OCI-LY3 (cell line): Measurements from ENCODE around the gene ZNF816.
A peak's percentile ranks its signal among the peaks of the same experiment; 100 is the strongest.
"Not testable (repeated sequence)": the region's sequence is repeated elsewhere in the genome, so short reads cannot be mapped to it uniquely, and the experiment has no call there.

ENCODE experiments used
- H2AFZ ChIP-seq: fragments of 200-600, 300-600 bp; shearing (Covaris generic); 2 replicates; pipeline ENCODE4 v1.6.0; 2014; ENCODE audit warnings: antibody characterized with exemption, low read depth, low read length
- H3K27ac ChIP-seq: fragments of 200-600, 300-600 bp; sonication (generic); 2 replicates; pipeline ENCODE4 v1.5.1; 2014; ENCODE audit warnings: mild to moderate bottlenecking, low read length, moderate library complexity, mixed read lengths
- H3K27me3 ChIP-seq: fragments of 200-600, 300-600 bp; sonication (generic); 2 replicates; pipeline ENCODE4 v1.6.1; 2014; ENCODE audit warnings: low read depth, low read length, mixed read lengths
- H3K36me3 ChIP-seq: fragments of 200-600, 300-600 bp; sonication (generic); replicated peaks from 2 replicates; pipeline ENCODE3; 2014; ENCODE audit warnings: low read depth, low read length, mixed read lengths
- H3K4me1 ChIP-seq: fragments of 300-600, 200-600 bp; sonication (generic); 2 replicates; pipeline ENCODE4 v1.6.1; 2014; ENCODE audit warnings: low read length, mixed read lengths
- H3K4me2 ChIP-seq: fragments of 200-600, 300-600 bp; sonication (generic); 2 replicates; pipeline ENCODE4 v1.6.1; 2014; ENCODE audit warnings: low read length, mixed read lengths
- H3K4me3 ChIP-seq: fragments of 300-600, 200-600 bp; sonication (generic); 2 replicates; pipeline ENCODE4 v1.5.1; 2014; ENCODE audit warnings: antibody characterized with exemption, mild to moderate bottlenecking, low read length, moderate library complexity
- H3K79me2 ChIP-seq: fragments of 300-600, 200-600 bp; shearing (Covaris generic); 2 replicates; pipeline ENCODE4 v1.6.1; 2014; ENCODE audit warnings: mild to moderate bottlenecking, low read length, mixed read lengths
- H3K9ac ChIP-seq: fragments of 300-600, 200-600 bp; shearing (Covaris generic); 2 replicates; pipeline ENCODE4 v1.6.0; 2014; ENCODE audit warnings: mild to moderate bottlenecking, low read length, moderate library complexity
- H3K9me3 ChIP-seq: fragments of 200-600, 300-600 bp; shearing (Covaris generic); 2 replicates; pipeline ENCODE4 v1.6.1; 2014; ENCODE audit warnings: low read length, mixed read lengths; ENCODE audit not compliant: insufficient read depth
- H4K20me1 ChIP-seq: fragments of 200-600, 300-600 bp; sonication (generic); 2 replicates; pipeline ENCODE4 v1.6.1; 2016; ENCODE audit warnings: low read length, mixed read lengths; ENCODE audit not compliant: insufficient read depth
- CTCF ChIP-seq: fragments of 200-600, 300-600 bp; sonication (generic); IDR thresholded peaks from 2 replicates; pipeline ENCODE4 v1.5.1; 2014; ENCODE audit warnings: antibody characterized with exemption, low read length, low read depth
- EZH2phosphoT487 ChIP-seq: fragments of 200-600 bp; shearing (Covaris generic); IDR thresholded peaks from 2 replicates; pipeline ENCODE4 v1.6.1; 2018; ENCODE audit warnings: antibody characterized with exemption, mixed run types, low read depth

The ZNF816 gene

DNA sequence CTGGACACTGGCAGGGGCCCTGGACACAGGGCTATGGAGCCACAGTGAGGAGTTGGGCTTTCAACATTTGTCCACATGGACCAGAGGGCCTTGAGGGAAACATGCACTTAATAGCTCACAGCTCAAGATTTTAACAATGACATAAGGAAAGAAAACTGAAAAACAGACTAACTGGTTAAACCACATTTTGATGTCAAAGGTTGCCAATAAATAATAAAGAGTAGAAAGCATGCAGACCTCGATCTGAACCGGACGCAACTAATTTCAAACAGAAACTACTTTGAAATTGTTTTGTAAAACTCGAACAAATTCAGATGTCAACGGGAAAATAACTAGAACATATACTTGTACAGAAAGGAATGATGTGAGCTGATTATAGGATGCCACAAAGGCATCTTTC is 23.9 kb downstream of the ZNF816 start:
- TF ChIP-seq CTCF: no peak
- TF ChIP-seq EZH2phosphoT487: no peak
- Histone ChIP-seq H3K27me3 (no peaks in the 10 kb centered on the region), H3K9me3 (no peaks in the 10 kb centered on the region), H3K4me1 (peaks cover 50% of the 10 kb centered on the region), H4K20me1 (no peaks in the 10 kb centered on the region), H3K9ac (no peak overlapping the region), H3K4me2 (no peak overlapping the region), H3K36me3 (peaks cover 42% of the 10 kb centered on the region), H3K4me3 (no peak overlapping the region), H2AFZ (no peak overlapping the region), H3K27ac (peak overlapping the region; percentile 23; the same call in 1 of the 2 replicates), H3K79me2 (peaks cover 82% of the 10 kb centered on the region)

DNA sequence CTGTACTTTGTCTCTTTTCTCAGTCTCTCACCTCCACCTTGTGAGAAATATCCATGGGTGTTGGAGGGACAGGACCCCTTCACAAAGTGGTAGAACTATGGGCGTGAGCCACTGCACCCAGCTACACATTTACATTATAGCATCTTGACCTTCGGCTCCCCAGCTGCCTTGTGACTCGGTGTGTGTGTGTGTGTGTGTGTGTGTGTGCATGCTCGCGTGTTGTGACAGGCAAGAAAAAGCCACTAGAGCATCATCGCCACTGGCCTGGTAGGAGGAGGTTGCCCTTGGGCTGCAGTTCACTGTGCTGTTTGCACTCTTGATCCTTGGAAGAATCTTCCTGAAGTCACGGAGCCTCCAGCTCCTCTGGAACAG is 25.7 kb downstream of the ZNF816 start:
- no peaks in the 10 kb centered on the region for H3K27me3 ChIP-seq
- H3K9ac ChIP-seq: peak overlapping the region; percentile 54; the same call in 1 of the 2 replicates
- no peaks in the 10 kb centered on the region for H4K20me1 ChIP-seq
- H3K36me3 ChIP-seq: peaks cover 50% of the 10 kb centered on the region
- H2AFZ ChIP-seq: no peak overlapping the region
- peak overlapping the region; percentile 60 for H3K4me2 ChIP-seq
- H3K4me3 ChIP-seq: peak overlapping the region; percentile 37; the same call in 1 of the 2 replicates
- no peak for TF ChIP-seq CTCF
- TF ChIP-seq EZH2phosphoT487: no peak
- H3K9me3 ChIP-seq: no peaks in the 10 kb centered on the region
- peak overlapping the region; percentile 90 for H3K27ac ChIP-seq
- H3K79me2 ChIP-seq: peaks cover 95% of the 10 kb centered on the region
- H3K4me1 ChIP-seq: peaks cover 53% of the 10 kb centered on the region

- H2AFZ ChIP-seq: no peak overlapping the region
- peak overlapping the region; percentile 90 for H3K27ac ChIP-seq
- no peaks in the 10 kb centered on the region for H3K9me3 ChIP-seq
- H3K4me2 ChIP-seq: peak overlapping the region; percentile 60
- H3K9ac ChIP-seq: peak overlapping the region; percentile 54
- H3K4me3 ChIP-seq: peak overlapping the region; percentile 37
- peaks cover 91% of the 10 kb centered on the region for H3K79me2 ChIP-seq
- H3K27me3 ChIP-seq: no peaks in the 10 kb centered on the region
- TF ChIP-seq CTCF: no peak
- TF ChIP-seq EZH2phosphoT487: no peak
- peaks cover 50% of the 10 kb centered on the region for H3K36me3 ChIP-seq
- H4K20me1 ChIP-seq: no peaks in the 10 kb centered on the region
- H3K4me1 ChIP-seq: peaks cover 53% of the 10 kb centered on the region
These were observed 26.3 kb downstream of the ZNF816 start for GRCh38 chr19:52936151-52936953.

DNA sequence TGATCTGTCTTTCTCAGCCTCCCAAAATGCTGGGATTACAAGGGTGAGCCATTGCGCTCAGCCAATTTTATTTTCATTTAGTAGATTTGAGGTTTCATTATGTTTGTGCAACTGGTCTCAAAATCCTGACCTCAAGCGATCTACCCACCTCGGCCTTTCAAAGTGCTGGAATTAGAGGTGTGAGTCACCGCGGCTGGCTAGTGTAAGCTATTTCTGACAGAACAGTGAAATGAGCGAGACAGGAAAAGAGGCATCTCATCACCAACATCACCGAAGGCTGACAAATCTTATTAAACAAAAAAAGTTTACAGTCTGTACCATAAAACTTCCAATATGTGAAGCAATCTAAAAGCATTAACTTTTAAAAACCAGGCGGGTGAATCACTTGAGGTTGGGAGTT is 27.2 kb downstream of the ZNF816 start:
- H3K79me2 ChIP-seq: peaks cover 85% of the 10 kb centered on the region
- peaks cover 46% of the 10 kb centered on the region for H3K36me3 ChIP-seq
- peak overlapping the region; percentile 33; the same call in 1 of the 2 replicates for H3K4me3 ChIP-seq
- peak overlapping the region; percentile 60 for H3K4me2 ChIP-seq
- peak overlapping the region; percentile 90 for H3K27ac ChIP-seq
- TF ChIP-seq CTCF: no peak
- no peak for TF ChIP-seq EZH2phosphoT487
- H2AFZ ChIP-seq: no peak overlapping the region
- H3K9me3 ChIP-seq: no peaks in the 10 kb centered on the region
- H3K4me1 ChIP-seq: peaks cover 49% of the 10 kb centered on the region
- H4K20me1 ChIP-seq: no peaks in the 10 kb centered on the region
- H3K9ac ChIP-seq: peak overlapping the region; percentile 47
- no peaks in the 10 kb centered on the region for H3K27me3 ChIP-seq

DNA sequence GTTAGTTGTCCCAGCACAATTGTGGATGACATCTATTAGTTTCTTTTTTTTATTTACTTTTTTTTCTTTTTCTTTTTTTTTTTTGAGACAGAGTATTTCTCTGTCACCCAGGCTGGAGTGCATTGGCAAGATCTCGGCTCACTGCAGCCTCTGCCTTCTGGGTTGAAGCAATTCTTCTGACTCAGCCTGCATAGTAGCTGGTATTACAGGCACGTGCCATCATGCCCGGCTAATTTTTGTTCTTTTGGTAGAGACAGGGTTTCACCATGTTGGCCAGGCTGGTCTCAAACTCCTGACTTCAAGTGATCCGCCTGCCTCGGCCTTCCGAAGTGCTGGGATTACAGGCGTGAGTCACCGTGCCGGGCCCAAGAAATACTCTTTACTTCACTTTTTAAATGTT is 38.0 kb downstream of the ZNF816 start:
- Histone ChIP-seq H3K79me2 (peaks cover 25% of the 10 kb centered on the region), H3K9ac (peak overlapping the region; percentile 100; the same call in 1 of the 2 replicates), H3K4me1 (peaks cover 24% of the 10 kb centered on the region), H3K36me3 (peaks cover 32% of the 10 kb centered on the region)
- H3K9me3 ChIP-seq, H4K20me1 ChIP-seq, H2AFZ ChIP-seq, H3K27me3 ChIP-seq, H3K4me3 ChIP-seq, H3K4me2 ChIP-seq, H3K27ac ChIP-seq: not testable (repeated sequence)
